ENCODE measurements around the gene MYZAP. TPM values are rescaled to one million over a fixed set of nuclear protein-coding genes. Genes with fewer than 3 reads are reported as not detected.

Gene MYZAP
- total RNA-seq, 1 experiment from 2014 or later, result 6.0 TPM

DNA sequence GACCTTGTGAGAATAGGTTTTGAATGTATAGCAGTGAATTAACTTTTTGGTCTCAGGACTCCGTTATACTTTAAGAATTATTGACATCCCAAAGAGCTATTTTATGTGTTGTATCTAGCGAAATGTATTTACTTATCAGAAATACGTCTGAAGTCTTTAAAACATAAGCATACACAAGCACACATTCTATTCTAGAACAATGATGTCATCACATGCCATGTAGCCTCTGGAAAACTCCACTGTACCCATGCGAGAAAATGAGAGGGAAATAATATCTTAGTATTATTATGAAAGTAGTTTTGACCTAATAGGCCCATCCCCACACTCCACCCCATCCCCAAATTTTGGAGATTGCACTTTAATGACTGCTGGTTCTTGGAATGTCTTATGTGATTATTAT is 116.3 kb downstream of the MYZAP start:
- peaks cover 20% of the 10 kb centered on the region for H3K36me3 ChIP-seq (ENCODE audit: low read depth, low read length)
- H3K9ac ChIP-seq (ENCODE audit: low read length), result peak overlapping the region; percentile 98
- CTCF ChIA-PET, result no interaction called here
- peaks cover 37% of the 10 kb centered on the region for H3K79me2 ChIP-seq (ENCODE audit: low read length)
- no peaks in the 10 kb centered on the region for H3F3A ChIP-seq (ENCODE audit: low read length, unreplicated experiment)
- H3K27me3 ChIP-seq (ENCODE audit: low read length), result no peaks in the 10 kb centered on the region
- ATAC-seq (no peak), DNase-seq (no peak)
- POLR2A ChIA-PET (ENCODE audit: unreplicated experiment), result interaction anchor here (0.6 kb wide), 1 partner anchor 1462 kb away, joined by 6 read pairs; no protein-coding TSS in a partner anchor
- no TSS peak for BruUV-seq (replicated peaks)
- intact Hi-C loops (cut with micrococcal nuclease), result no loop called here
- peaks cover 7% of the 10 kb centered on the region; the same call in 1 of the 2 replicates for H4K20me1 ChIP-seq (ENCODE audit: low read length)
- H3K27ac ChIP-seq (ENCODE audit: low read length), result no peak overlapping the region
- peaks cover 26% of the 10 kb centered on the region for H3K4me1 ChIP-seq (ENCODE audit: insufficient read depth, low read length)
- no peaks in the 10 kb centered on the region for H3K9me3 ChIP-seq (ENCODE audit: low read length)
- no peak overlapping the region for H2AFZ ChIP-seq (ENCODE audit: low read length)
- peak overlapping the region; percentile 94 for H3K4me3 ChIP-seq (ENCODE audit: low read length)
- no peaks in the 10 kb centered on the region for H3K9me2 ChIP-seq (replicated peaks; ENCODE audit: low read length)
- TF ChIP-seq EZH2phosphoT487 (IDR thresholded peaks at IDR 0.05; ENCODE audit: borderline replicate concordance, low read length) (no peak), EZH2 (IDR thresholded peaks at IDR 0.05; ENCODE audit: low read length, unreplicated experiment) (no peak), CTCF (conservative IDR thresholded peaks at IDR 0.05; ENCODE audit: low read depth, low read length) (no peak)
- H3K4me2 ChIP-seq (ENCODE audit: low read length), result peak overlapping the region; percentile 96

DNA sequence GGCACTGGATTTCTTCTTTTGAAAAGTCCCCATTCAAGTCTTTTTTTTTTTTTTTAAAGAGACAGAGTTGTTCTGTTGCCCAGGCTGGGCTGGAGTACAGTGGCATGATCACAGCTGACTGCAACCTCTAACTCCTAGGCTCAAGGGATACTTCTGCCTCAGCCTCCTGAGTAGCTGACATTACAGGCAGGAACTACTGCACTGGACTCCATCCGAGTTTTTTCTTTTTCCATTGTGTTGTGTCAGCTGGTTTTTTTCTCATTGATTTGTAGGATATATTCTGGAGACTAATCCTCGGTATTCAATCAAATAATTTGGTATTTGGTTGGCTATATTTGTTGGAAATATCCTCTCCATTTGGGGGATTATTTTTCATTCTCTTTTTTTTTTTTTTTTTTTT is 126.6 kb downstream of the MYZAP start:
- H3K27ac ChIP-seq (ENCODE audit: low read length), result no peak overlapping the region
- peaks cover 3% of the 10 kb centered on the region for H3K36me3 ChIP-seq (ENCODE audit: low read depth, low read length)
- H3K9ac ChIP-seq (ENCODE audit: low read length), result no peak overlapping the region
- H4K20me1 ChIP-seq (ENCODE audit: low read length), result no peaks in the 10 kb centered on the region
- intact Hi-C loops (cut with micrococcal nuclease), result no loop called here
- H3K9me3 ChIP-seq (ENCODE audit: low read length), result no peaks in the 10 kb centered on the region
- H3K27me3 ChIP-seq (ENCODE audit: low read length), result no peaks in the 10 kb centered on the region
- ChIA-PET CTCF (no interaction called here), POLR2A (ENCODE audit: unreplicated experiment) (interaction anchor here (0.6 kb wide), 1 partner anchor 1971 kb away, joined by 5 read pairs; the partner anchor contains the start of gene BNIP2)
- H3K9me2 ChIP-seq (replicated peaks; ENCODE audit: low read length), result no peaks in the 10 kb centered on the region
- ATAC-seq, result no peak
- H3K79me2 ChIP-seq (ENCODE audit: low read length), result no peaks in the 10 kb centered on the region
- TF ChIP-seq CTCF (conservative IDR thresholded peaks at IDR 0.05; ENCODE audit: low read depth, low read length), result no peak
- TF ChIP-seq EZH2 (IDR thresholded peaks at IDR 0.05; ENCODE audit: low read length, unreplicated experiment), result no peak
- no peak for TF ChIP-seq EZH2phosphoT487 (IDR thresholded peaks at IDR 0.05; ENCODE audit: borderline replicate concordance, low read length)
- BruUV-seq (replicated peaks), result no TSS peak
- no peak for DNase-seq
- no peaks in the 10 kb centered on the region for H3F3A ChIP-seq (ENCODE audit: low read length, unreplicated experiment)
- no peak overlapping the region for H2AFZ ChIP-seq (ENCODE audit: low read length)
- H3K4me3 ChIP-seq (ENCODE audit: low read length), result no peak overlapping the region
- no peaks in the 10 kb centered on the region for H3K4me1 ChIP-seq (ENCODE audit: insufficient read depth, low read length)
- H3K4me2 ChIP-seq (ENCODE audit: low read length), result no peak overlapping the region

DNA sequence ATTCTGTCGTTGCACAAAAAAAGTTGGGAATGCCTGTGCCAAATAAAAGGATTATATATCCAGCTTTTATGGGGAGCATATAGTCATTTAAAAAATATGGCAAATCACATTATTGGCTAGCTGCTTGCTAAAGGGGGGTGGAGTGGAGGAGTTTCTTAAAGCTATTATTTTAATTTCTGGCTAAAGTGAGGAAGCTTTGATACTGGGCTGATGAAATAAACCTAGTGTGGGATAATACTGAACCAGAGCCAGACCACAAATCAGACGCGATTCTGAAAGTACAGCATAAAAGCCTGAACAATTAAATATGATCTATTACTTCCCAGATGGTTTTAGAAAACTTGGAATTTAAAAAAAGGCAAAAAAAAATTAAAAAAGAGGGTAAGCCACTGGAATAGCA is 129.2 kb downstream of the MYZAP start:
- Histone ChIP-seq H3K4me2 (ENCODE audit: low read length) (no peak overlapping the region), H2AFZ (ENCODE audit: low read length) (no peak overlapping the region), H3K4me3 (ENCODE audit: low read length) (no peak overlapping the region), H3K4me1 (ENCODE audit: insufficient read depth, low read length) (no peaks in the 10 kb centered on the region), H3F3A (ENCODE audit: low read length, unreplicated experiment) (no peaks in the 10 kb centered on the region), H3K9me2 (replicated peaks; ENCODE audit: low read length) (no peaks in the 10 kb centered on the region), H3K27ac (ENCODE audit: low read length) (no peak overlapping the region), H3K27me3 (ENCODE audit: low read length) (no peaks in the 10 kb centered on the region), H3K36me3 (ENCODE audit: low read depth, low read length) (no peaks in the 10 kb centered on the region), H3K9me3 (ENCODE audit: low read length) (no peaks in the 10 kb centered on the region), H3K9ac (ENCODE audit: low read length) (no peak overlapping the region), H3K79me2 (ENCODE audit: low read length) (no peaks in the 10 kb centered on the region), H4K20me1 (ENCODE audit: low read length) (no peaks in the 10 kb centered on the region)
- no peak for ATAC-seq
- no peak for TF ChIP-seq EZH2phosphoT487 (IDR thresholded peaks at IDR 0.05; ENCODE audit: borderline replicate concordance, low read length)
- TF ChIP-seq CTCF (conservative IDR thresholded peaks at IDR 0.05; ENCODE audit: low read depth, low read length), result no peak
- TF ChIP-seq EZH2 (IDR thresholded peaks at IDR 0.05; ENCODE audit: low read length, unreplicated experiment), result no peak
- BruUV-seq (replicated peaks), result no TSS peak
- intact Hi-C loops (cut with micrococcal nuclease), result no loop called here
- POLR2A ChIA-PET (ENCODE audit: unreplicated experiment), result no interaction called here
- no peak for DNase-seq
- CTCF ChIA-PET, result no interaction called here

All from PC-3 (cell line).